ENCODE data around the gene FCHSD2. TPM values are rescaled to one million over a fixed set of nuclear protein-coding genes. Genes with fewer than 3 reads are reported as not detected.
"Not testable (repeated sequence)": the region's sequence is repeated elsewhere in the genome, so short reads cannot be mapped to it uniquely, and the experiment has no call there.

FCHSD2 gene
- polyA plus RNA-seq, 3 donors, result 14.5 to 43.5 (median 16.6) TPM

- H3K27me3 ChIP-seq (ENCODE audit: control insufficient read depth in 2 of 2, insufficient read depth in 2 of 2, low read length in 2 of 2); H4K20me1 ChIP-seq (ENCODE audit: insufficient read depth, low read length); H3K9me3 ChIP-seq (replicated peaks in 1 of 2; ENCODE audit: control insufficient read depth in 1 of 2, insufficient read depth in 1 of 2, low read length in 2 of 2); H3K36me3 ChIP-seq (replicated peaks in 1 of 2; ENCODE audit: control insufficient read depth in 1 of 2, insufficient read depth in 2 of 2, low read length in 2 of 2); H3K27me3 Mint-ChIP-seq (ENCODE audit: low read depth in 3 of 3); H3K4me3 ChIP-seq (replicated peaks in 1 of 3; ENCODE audit: low read depth in 2 of 3, low read length in 3 of 3); H3K4me3 Mint-ChIP-seq; H2AFZ ChIP-seq (ENCODE audit: insufficient read depth, low read depth, low read length, poor library complexity, severe bottlenecking); H3K4me2 ChIP-seq (replicated peaks; ENCODE audit: extremely low read depth, low read length, poor library complexity, severe bottlenecking); DNase-seq: not testable (repeated sequence)
- Mint-ChIP-seq H3K9me3 (peaks cover 0 to 11% (median 7%) of the 10 kb centered on the region in 7 donors), H3K36me3 (peaks cover 24 to 31% of the 10 kb centered on the region in 2 donors), H3K27ac (peak overlapping the region; percentile 95 to 99 (median 98)), H3K4me1 (peaks cover 77% of the 10 kb centered on the region)
- peak overlapping the region; percentile 87 to 95 for H3K27ac ChIP-seq (ENCODE audit: low read depth in 1 of 2, low read length in 2 of 2)
- peaks cover 41% of the 10 kb centered on the region for H3K79me2 ChIP-seq (ENCODE audit: insufficient read depth, low read length)
- peaks cover 74 to 85% of the 10 kb centered on the region in 2 donors for H3K4me1 ChIP-seq (ENCODE audit: control insufficient read depth in 1 of 2, insufficient read depth in 2 of 2, low read length in 2 of 2)
- no CpG with 5 or more reads among the region's 1 CpG for WGBS (ENCODE audit: insufficient coverage)
- H3K9ac ChIP-seq (ENCODE audit: insufficient read depth, low read length, poor library complexity, severe bottlenecking), result peak overlapping the region; percentile 32
- intact Hi-C loops (cut with micrococcal nuclease), result loop anchor here in 1 of 2 donors (10.0 kb wide), 1 partner anchor 48 kb away; no protein-coding TSS in a partner anchor
Observed at GRCh38 chr11:72976522-72976892, 165.6 kb downstream of the FCHSD2 start.

- H3K79me2 ChIP-seq (ENCODE audit: insufficient read depth, low read length), result peaks cover 46% of the 10 kb centered on the region
- WGBS (ENCODE audit: insufficient coverage), result no CpG with 5 or more reads among the region's 3 CpGs
- H3K4me1 Mint-ChIP-seq, result peaks cover 76% of the 10 kb centered on the region
- no peak for TF ChIP-seq CTCF (IDR thresholded peaks at IDR 0.05)
- H3K27ac ChIP-seq (ENCODE audit: low read depth in 1 of 2, low read length in 2 of 2), result peak overlapping the region; percentile 87 to 95
- H3K27me3 ChIP-seq (ENCODE audit: control insufficient read depth in 2 of 2, insufficient read depth in 2 of 2, low read length in 2 of 2), result no peaks in the 10 kb centered on the region
- intact Hi-C loops (cut with micrococcal nuclease), result loop anchor here in 1 of 2 donors (10.0 kb wide), 1 partner anchor 49 kb away; no protein-coding TSS in a partner anchor
- H3K4me1 ChIP-seq (ENCODE audit: control insufficient read depth in 1 of 2, insufficient read depth in 2 of 2, low read length in 2 of 2), result peaks cover 69 to 84% of the 10 kb centered on the region in 2 donors
- H3K9me3 Mint-ChIP-seq, result peaks cover 0 to 11% (median 7%) of the 10 kb centered on the region in 7 donors
- peak; percentile 71 to 93 (median 87) for DNase-seq
- no peak overlapping the region for H2AFZ ChIP-seq (ENCODE audit: insufficient read depth, low read depth, low read length, poor library complexity, severe bottlenecking)
- peak overlapping the region; percentile 95 to 99 (median 98) for H3K27ac Mint-ChIP-seq
- no peaks in the 10 kb centered on the region for H3K27me3 Mint-ChIP-seq (ENCODE audit: low read depth in 3 of 3)
- no peak overlapping the region for H3K4me3 Mint-ChIP-seq
- peaks cover 24 to 31% of the 10 kb centered on the region in 2 donors for H3K36me3 Mint-ChIP-seq
- no peaks in the 10 kb centered on the region for H4K20me1 ChIP-seq (ENCODE audit: insufficient read depth, low read length)
- no peak overlapping the region for H3K4me3 ChIP-seq (replicated peaks in 1 of 3; ENCODE audit: low read depth in 2 of 3, low read length in 3 of 3)
- peaks cover 0 to 6% of the 10 kb centered on the region in 2 donors for H3K36me3 ChIP-seq (replicated peaks in 1 of 2; ENCODE audit: control insufficient read depth in 1 of 2, insufficient read depth in 2 of 2, low read length in 2 of 2)
- peak overlapping the region; percentile 32 for H3K9ac ChIP-seq (ENCODE audit: insufficient read depth, low read length, poor library complexity, severe bottlenecking)
- no peaks in the 10 kb centered on the region for H3K9me3 ChIP-seq (replicated peaks in 1 of 2; ENCODE audit: control insufficient read depth in 1 of 2, insufficient read depth in 1 of 2, low read length in 2 of 2)
- peak overlapping the region; percentile 33 for H3K4me2 ChIP-seq (replicated peaks; ENCODE audit: extremely low read depth, low read length, poor library complexity, severe bottlenecking)
Observed at GRCh38 chr11:72975778-72976521, 166.2 kb downstream of the FCHSD2 start.

All from CD14-positive monocyte (primary cell).